Measurements from ENCODE around the gene NOL6. TPM values are rescaled to one million over a fixed set of nuclear protein-coding genes. Genes with fewer than 3 reads are reported as not detected.
"Not testable (repeated sequence)": the region's sequence is repeated elsewhere in the genome, so short reads cannot be mapped to it uniquely, and the experiment has no call there.

NOL6 gene
- total and polyA plus RNA-seq, 9 of the 15 experiments (the other 6 are each of a cell fraction or from before 2014, with no cell fraction given): 7.7 to 58.9 (median 27.0) TPM

GRCh38 chr9:33473643-33474352, at the start of gene NOL6 (continued):
- peak; percentile 60; the same call in 1 of the 2 replicates for TF ChIP-seq TFAP4 (CRISPR knock-in tag; IDR thresholded peaks at IDR 0.05; ENCODE audit: borderline replicate concordance)

- 18% methylated on average over 6 of the region's 6 CpGs for WGBS (ENCODE audit: insufficient coverage, low coverage, missing lambda C conversion rate)
- peaks cover 0 to 15% of the 10 kb centered on the region in 2 experiments; a peak in 2 of 5 replicates for H3K4me1 ChIP-seq (replicated peaks in 1 of 2; ENCODE audit: control insufficient read depth in 2 of 2, insufficient read depth in 2 of 2, low read length in 2 of 2)
- in situ Hi-C loops (cut with MboI); CTCF ChIA-PET (ENCODE audit: low intra/inter-chr PET ratio); H3K27ac ChIP-seq (ENCODE audit: extremely low read depth, low read depth, low read length); H3K36me3 ChIP-seq (ENCODE audit: control insufficient read depth, insufficient read depth, low read length); H3K79me2 ChIP-seq (ENCODE audit: control insufficient read depth, insufficient read depth, low read length); H4K20me1 ChIP-seq (replicated peaks; ENCODE audit: control insufficient read depth, insufficient read depth, low read length); H3K4me3 ChIP-seq; H3K27me3 ChIP-seq (ENCODE audit: control insufficient read depth in 2 of 2, insufficient read depth in 2 of 2, low read length in 2 of 2); ATAC-seq; H3K9me1 ChIP-seq (ENCODE audit: control insufficient read depth, insufficient read depth, low read length); H3K4me2 ChIP-seq (ENCODE audit: insufficient read depth, low read length); POLR2A ChIA-PET; DNase-seq (ENCODE audit: extremely low read depth in 1 of 4, low spot score in 3 of 4); intact Hi-C loops (cut with micrococcal nuclease); BruUV-seq (replicated peaks); H3K9ac ChIP-seq (ENCODE audit: insufficient read depth in 1 of 2, low read depth in 2 of 2, low read length in 2 of 2); H3K9me3 ChIP-seq (replicated peaks; ENCODE audit: control insufficient read depth, insufficient read depth, low read depth, low read length); FAIRE-seq: not testable (repeated sequence)
- H2AFZ ChIP-seq (ENCODE audit: low read depth, low read length): peak overlapping the region; percentile 68; the same call in 1 of the 2 replicates
Observed at GRCh38 chr9:33521861-33522260, 48.1 kb upstream of the NOL6 start.
